UCSD-AML1 (cell line): ENCODE results near the gene SNCB.
A peak's percentile ranks its signal among the peaks of the same experiment; 100 is the strongest.

Source experiments
- DNase-seq: peaks from one replicate; lab custom pipeline; 2025; ENCODE audit not compliant: unreplicated experiment; lab: John Stamatoyannopoulos, UW

Gene SNCB

DNA sequence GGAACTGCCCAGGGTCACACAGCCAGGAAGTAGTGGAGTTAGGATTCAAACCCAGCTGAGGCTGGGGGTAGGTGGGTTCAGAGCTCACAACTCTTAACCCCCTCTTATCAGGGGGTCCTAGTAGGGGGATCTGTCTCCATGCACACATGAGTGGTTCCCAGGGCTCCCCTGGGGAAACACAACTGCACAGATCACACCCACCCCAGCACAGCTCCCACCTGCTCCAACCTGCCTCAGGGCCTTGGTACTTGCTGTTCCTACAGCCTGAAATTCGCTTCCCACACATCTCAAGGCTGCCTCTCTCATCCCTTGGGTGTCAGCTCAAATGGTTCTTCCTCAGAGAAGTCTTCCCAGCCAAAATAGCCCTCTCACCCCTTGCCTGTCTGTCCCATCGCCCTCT is 4.8 kb downstream of the SNCB start:
- DNase-seq: no peak

DNA sequence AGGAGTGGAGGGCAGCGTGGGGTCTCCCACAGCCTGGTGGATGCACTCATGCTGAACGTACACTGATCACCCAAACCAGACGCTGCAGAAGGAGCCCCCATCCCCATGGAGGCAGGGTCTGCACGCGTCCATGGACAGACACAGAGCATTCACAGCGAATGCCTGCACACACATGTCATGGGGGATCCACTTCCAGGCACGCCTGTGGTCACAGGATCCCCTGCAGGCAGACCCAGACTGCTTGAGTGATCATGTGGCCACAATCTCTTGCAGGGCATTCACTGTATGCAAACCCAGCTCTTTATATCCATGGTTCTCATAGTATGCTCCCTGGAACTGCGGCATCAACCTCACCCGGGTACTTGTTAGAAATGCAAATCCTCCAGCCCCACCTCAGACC is 5.4 kb downstream of the SNCB start:
- no peak for DNase-seq

- no peak for DNase-seq
Measured at GRCh38 chr5:176624142-176624541, 6.2 kb downstream of the SNCB start.

GRCh38 chr5:176621661-176622079 is 8.7 kb downstream of the SNCB start:
- DNase-seq: no peak

DNA sequence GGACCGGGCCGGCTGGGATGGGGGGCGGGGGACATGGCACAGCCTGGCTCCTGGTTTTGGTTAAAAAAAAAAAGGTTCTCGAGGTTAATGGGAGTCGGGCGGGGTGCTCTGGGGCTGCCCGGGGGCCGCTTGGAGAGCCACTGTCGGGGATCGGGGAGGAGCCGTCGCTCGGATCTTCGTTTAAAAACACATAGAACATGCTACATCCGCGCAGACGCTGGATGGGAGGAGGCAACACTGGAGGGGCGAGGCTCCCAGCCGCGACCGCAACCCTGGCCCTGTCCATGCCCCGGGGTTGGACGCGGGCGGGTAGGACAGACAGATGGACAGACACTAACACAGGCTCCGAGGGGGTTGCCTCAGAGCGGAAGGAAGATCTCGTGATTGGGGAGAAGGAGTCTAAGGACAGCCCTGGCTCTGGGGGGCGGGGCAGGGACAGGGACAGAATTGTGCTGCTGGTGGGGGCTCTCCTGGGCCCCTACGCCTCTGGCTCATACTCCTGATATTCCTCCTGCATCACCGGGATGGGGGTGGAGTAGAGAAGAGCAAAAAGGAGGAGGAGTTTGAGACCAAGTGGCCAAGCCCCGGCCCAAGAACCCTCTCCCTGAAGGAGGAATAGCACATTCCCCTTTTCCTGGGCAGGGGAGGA is 9.9 kb downstream of the SNCB start:
- DNase-seq: no peak

DNA sequence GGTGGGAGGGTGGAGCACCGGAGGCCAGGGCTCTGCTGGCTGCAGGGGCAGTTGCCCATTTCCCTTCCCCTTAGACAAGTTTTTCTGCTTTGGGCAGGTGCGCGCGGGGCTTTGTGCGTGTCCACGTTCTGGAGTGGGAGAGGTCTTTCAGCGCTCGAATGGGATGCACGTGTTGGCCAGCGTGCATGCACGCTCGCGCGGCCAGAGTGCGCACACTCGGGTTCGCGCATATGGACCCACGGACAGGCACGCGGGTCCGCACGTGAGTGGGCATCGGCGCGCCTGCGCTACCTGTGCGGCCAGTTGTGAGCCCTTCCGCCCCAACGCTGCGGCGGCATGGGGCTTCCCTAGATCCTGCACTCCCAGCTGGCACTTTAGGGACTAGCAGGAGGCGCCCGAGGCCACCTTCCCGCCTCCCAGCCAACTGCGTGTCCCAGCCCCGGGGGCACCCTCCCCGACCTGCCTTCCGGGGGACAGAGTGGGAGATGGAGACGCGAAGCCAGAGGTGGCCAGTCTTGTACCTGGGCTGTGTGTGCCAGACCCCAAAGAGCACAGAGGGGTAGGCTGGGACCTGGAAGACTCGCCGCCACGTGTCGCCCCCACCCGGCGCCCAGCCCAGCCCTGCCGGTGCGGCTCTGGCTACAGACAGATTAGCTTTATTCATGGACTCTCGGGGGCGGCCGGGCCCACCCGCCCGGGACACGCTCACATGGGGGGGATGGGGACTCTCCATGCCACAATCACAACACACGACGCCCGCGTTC is 10.6 kb downstream of the SNCB start:
- DNase-seq: no peak

GRCh38 chr5:176619203-176619568 is 11.1 kb downstream of the SNCB start:
- DNase-seq: peak; percentile 88

- no peak for DNase-seq
Measured at GRCh38 chr5:176618783-176619182, 11.6 kb downstream of the SNCB start.

GRCh38 chr5:176616511-176616910 is 13.8 kb downstream of the SNCB start:
- DNase-seq: no peak

DNA sequence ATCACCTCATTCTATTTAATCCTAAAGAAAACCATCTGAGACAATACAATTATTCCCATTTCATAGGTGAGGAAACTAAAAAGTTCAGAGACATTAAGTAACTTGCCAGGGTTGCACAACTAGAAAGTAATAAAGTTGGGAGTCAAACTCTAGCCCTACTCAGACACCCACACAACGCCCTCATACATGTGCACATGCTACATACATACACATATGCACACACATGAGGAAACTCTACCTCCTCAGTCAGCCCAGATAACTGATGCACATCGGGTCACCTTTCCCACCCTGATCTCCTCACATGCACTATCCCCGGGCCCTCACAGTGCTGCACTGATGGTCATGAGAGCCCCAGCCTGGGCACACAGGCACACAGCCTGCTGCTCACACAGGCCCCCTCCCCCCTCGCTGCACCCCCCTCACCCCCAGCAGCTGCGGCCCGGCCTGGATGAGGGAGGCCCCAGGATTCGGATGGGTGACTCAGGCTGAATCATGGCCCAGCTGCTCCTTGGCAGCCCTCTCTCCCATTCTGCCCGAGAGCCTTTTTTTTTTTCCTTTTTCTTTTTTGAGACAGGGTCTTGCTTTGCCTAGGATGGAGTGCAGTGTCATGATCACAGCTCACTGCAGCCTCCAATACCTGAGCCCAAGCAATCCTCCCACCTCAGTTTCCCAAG is 15.4 kb downstream of the SNCB start:
- DNase-seq: no peak

GRCh38 chr5:176612855-176613254 is 17.5 kb downstream of the SNCB start:
- DNase-seq: no peak

DNA sequence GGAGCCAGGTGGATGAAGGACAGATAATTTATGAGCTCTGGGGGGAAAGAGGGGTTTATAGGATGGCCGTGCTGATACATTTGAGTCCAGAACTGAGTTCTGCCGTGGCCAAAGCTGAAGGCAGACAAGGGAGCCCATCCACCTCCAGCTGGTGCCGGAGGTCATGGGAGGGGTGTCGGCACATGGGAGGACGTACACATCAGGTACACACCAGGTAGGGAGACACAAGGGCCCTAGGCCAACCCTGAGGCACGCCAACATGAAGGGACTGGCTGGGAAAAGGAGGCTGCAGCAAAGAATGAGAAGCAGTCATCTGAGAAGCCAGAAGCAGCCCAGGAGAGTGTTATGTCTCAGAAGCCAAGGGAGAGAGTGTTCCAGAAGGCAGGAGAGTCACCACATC is 18.3 kb downstream of the SNCB start:
- no peak for DNase-seq

GRCh38 chr5:176611435-176611834 is 18.9 kb downstream of the SNCB start:
- DNase-seq: peak; percentile 80

GRCh38 chr5:176610435-176610773 is 19.9 kb downstream of the SNCB start:
- DNase-seq: no peak

DNA sequence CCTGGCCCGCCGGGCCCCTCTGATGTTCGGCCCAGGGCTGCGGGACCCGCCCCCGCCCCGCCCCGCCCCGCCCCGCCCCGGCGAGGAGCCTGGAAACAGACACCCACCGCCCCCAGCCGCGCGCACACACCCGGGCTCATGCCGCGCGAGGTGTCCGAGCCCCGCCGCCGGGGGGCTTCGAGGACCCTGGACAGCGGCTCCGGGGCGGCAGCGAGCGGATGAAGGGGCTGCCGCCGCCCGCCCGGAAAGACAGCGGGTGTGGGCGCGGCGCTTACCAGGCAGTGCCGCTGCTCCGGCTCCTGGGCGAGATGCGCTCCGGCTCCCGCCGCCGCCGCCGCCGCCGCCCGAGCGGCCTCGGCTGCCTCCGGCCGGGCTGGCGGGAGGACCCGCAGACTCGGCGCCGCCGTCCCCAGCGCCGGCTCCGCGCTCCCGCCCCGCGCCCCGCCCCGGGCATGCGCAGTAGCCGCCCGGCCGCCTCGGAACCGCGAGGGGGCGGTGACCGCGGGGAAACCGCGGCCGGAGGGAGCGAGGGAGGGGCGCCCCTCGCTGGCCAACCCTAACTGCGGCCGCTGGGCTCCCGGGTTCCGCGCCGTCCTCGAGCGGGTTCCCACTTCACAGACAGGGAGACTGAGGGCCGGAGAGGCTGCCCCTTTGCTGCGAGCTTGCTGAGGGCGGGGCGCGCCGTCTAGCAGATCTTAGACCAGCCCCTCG is 20.5 kb downstream of the SNCB start, which contains the start of gene GPRIN1:
TSS of gene GPRIN1 (minus strand) at position 433 of the 711 bp plus-strand sequence. CDS start 10,322 bp downstream, outside the sequence.
- DNase-seq: peak; percentile 72

GRCh38 chr5:176608937-176609723 is 21.2 kb downstream of the SNCB start:
- no peak for DNase-seq

DNA sequence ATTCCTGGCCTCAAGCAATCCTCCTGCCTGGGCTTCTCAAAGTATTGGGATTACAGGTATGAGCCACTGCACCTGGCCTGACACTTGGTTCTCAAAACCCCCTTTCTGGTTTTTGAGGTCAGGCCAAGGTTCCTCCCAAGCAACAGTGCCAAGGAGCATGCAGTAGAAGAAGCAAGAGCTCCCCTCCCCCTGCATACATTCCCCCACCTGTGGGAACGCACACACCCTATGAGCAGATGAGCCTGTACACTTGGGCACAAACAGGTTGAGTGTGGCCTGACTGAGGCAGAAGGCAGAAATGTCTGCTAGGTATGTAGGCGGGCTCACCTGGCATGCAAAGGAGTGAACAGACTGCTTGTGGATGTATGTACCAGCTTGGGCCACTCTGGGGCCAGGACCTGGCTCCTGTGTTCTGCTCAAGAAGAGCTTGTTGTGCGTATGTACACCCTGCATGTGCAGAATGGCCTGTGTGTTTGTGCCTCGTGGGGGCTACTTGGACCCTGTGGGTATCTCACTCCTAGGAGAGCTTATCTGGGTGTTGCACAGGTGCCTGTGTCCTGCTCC is 22.1 kb downstream of the SNCB start:
- DNase-seq: no peak

- no peak for DNase-seq
Measured at GRCh38 chr5:176606875-176607274, 23.5 kb downstream of the SNCB start.

- no peak for DNase-seq
Measured at GRCh38 chr5:176606032-176606431, 24.3 kb downstream of the SNCB start.

DNA sequence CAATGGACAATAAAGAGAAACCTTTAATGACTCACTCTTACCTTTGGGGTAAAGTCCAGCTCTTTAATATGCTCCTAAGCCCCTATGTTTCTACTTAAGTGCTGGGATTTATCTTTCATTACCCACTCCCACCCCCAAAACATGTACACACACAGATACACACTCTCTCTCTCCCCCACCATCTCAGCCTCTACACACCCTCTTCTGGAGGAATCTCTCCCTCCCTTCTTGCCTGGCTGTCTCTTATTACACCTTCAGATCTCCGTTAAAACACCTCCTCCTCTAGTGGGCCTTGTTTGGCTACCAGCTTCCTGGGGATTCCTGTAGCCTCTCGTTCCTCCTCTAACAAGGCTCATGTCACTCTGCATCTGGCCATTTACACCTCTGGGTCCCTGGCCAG is 27.2 kb downstream of the SNCB start:
- no peak for DNase-seq
